ENCODE results near the gene CSGALNACT2. TPM values are rescaled to one million over a fixed set of nuclear protein-coding genes. Genes with fewer than 3 reads are reported as not detected.

Gene CSGALNACT2
- total and polyA plus RNA-seq, 10 of the 15 experiments (the other 5 are each of a cell fraction or from before 2014, with no cell fraction given): 2.5 to 12.6 (median 8.7) TPM

- TF ChIP-seq SMARCA5 (IDR thresholded peaks at IDR 0.05) (no peak), E2F8 (IDR thresholded peaks at IDR 0.05; ENCODE audit: low read depth, partially characterized antibody) (no peak), GABPA (IDR thresholded peaks at IDR 0.05; ENCODE audit: low read depth) (no peak), NFYA (IDR thresholded peaks at IDR 0.05; ENCODE audit: borderline replicate concordance, low read depth, low read length) (no peak), SMAD1 (IDR thresholded peaks at IDR 0.05; ENCODE audit: low read depth, partially characterized antibody) (no peak), NRF1 (conservative IDR thresholded peaks at IDR 0.05; ENCODE audit: low read depth, low read length) (no peak), REST (IDR thresholded peaks at IDR 0.05; ENCODE audit: low read depth, low read length) (no peak)
- TF ChIP-seq, protein P1, sequence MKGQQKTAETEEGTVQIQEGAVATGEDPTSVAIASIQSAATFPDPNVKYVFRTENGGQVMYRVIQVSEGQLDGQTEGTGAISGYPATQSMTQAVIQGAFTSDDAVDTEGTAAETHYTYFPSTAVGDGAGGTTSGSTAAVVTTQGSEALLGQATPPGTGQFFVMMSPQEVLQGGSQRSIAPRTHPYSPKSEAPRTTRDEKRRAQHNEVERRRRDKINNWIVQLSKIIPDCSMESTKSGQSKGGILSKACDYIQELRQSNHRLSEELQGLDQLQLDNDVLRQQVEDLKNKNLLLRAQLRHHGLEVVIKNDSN (IDR thresholded peaks at IDR 0.05; ENCODE audit: borderline replicate concordance, extremely low read length, insufficient read depth, low read depth, low read length): no peak
- no peak for FAIRE-seq
- Histone ChIP-seq H3K4me3 (no peak overlapping the region), H4K20me1 (ENCODE audit: control insufficient read depth, insufficient read depth) (no peaks in the 10 kb centered on the region), H3K4me1 (ENCODE audit: control insufficient read depth, insufficient read depth, low read length) (peaks cover 8% of the 10 kb centered on the region), H3K79me2 (ENCODE audit: control insufficient read depth, insufficient read depth, low read length) (no peaks in the 10 kb centered on the region), H3K9ac (ENCODE audit: control insufficient read depth, insufficient read depth, low read length) (no peak overlapping the region), H3K9me3 (replicated peaks; ENCODE audit: control insufficient read depth, insufficient read depth, low read length) (no peaks in the 10 kb centered on the region), H3K27ac (ENCODE audit: control insufficient read depth, insufficient read depth) (no peak overlapping the region), H3K4me2 (ENCODE audit: control insufficient read depth, insufficient read depth) (no peak overlapping the region), H2AFZ (ENCODE audit: control insufficient read depth, low read depth, low read length) (no peak overlapping the region), H3K36me3 (ENCODE audit: control insufficient read depth in 2 of 2, insufficient read depth in 2 of 2, low read length in 1 of 2) (no peaks in the 10 kb centered on the region), H3K27me3 (replicated peaks in 1 of 2; ENCODE audit: control insufficient read depth in 2 of 2, insufficient read depth in 2 of 2, low read length in 1 of 2) (no peaks in the 10 kb centered on the region)
- BruUV-seq (replicated peaks): no TSS peak
- CTCF ChIA-PET: no interaction called here
- intact Hi-C loops (cut with micrococcal nuclease; ENCODE audit: unreplicated experiment): no loop called here
- in situ Hi-C loops (cut with MboI): loop anchor here (25.0 kb wide), 2 partner anchors 100 to 925 kb away; no protein-coding TSS in a partner anchor
- POLR2A ChIA-PET: no interaction called here
- ATAC-seq: no peak
- DNase-seq (ENCODE audit: low read depth, low spot score): no peak
- RAD21 ChIA-PET (ENCODE audit: unreplicated experiment): no interaction called here
- SMC1A ChIA-PET (ENCODE audit: uncharacterized antibody, unreplicated experiment): no interaction called here
- WGBS (ENCODE audit: insufficient coverage, insufficient replicate concordance, low lambda C conversion rate, missing lambda C conversion rate): 34% methylated on average over 7 of the region's 7 CpGs
Observed at GRCh38 chr10:43112608-43112961, 25.7 kb upstream of the CSGALNACT2 start.
